Tibial nerve (tissue), 4 donors: ENCODE results near the gene PSME1. TPM values are rescaled to one million over a fixed set of nuclear protein-coding genes. Genes with fewer than 3 reads are reported as not detected.

ENCODE experiments used
- DNase-seq, 2 donors: peaks; one replicate each; pipeline ENCODE4 v3.0.0-alpha.2; 2019; ENCODE audit warnings: low spot score in 2 of 2
- H3K27ac ChIP-seq, 4 donors: fragments of 200-600 bp; sonication (generic) in 3 of 4; one replicate each; pipeline ENCODE4 v1.5.1; 2017 to 2019; ENCODE audit warnings: mild to moderate bottlenecking in 1 of 4
- H3K27me3 ChIP-seq, 2 donors: fragments of 200-600 bp; sonication (generic) in 1 of 2; one replicate each; pipeline versions ENCODE4 v1.5.1 to v1.6.0; 2017 to 2019
- H3K36me3 ChIP-seq, 3 donors: fragments of 200-600 bp; sonication (generic); one replicate each; pipeline ENCODE4 v1.5.1; 2018 to 2019
- H3K4me1 ChIP-seq, 4 donors: fragments of 200-600 bp; sonication (generic) in 3 of 4; one replicate each; pipeline ENCODE4 v1.5.1; 2017 to 2019
- H3K4me3 ChIP-seq, 4 donors: fragments of 200-600 bp; sonication (generic) in 3 of 4; one replicate each; pipeline ENCODE4 v1.5.1; 2017 to 2019; ENCODE audit warnings: mild to moderate bottlenecking in 1 of 4, moderate library complexity in 1 of 4
- H3K9me3 ChIP-seq, 4 donors: fragments of 200-600 bp; sonication (generic) in 3 of 4; one replicate each; pipeline ENCODE4 v1.5.1; 2017 to 2019
- CTCF ChIP-seq, 5 experiments: fragments of 200-600 bp in 3 of 5; fragments of 450-650 bp in 2 of 5; sonication (generic) in 3 of 5; IDR thresholded peaks; one replicate each; pipeline ENCODE4 v1.5.1; 2016 to 2019; ENCODE audit warnings: antibody characterized with exemption in 5 of 5, mild to moderate bottlenecking in 3 of 5, moderate library complexity in 2 of 5
- EP300 ChIP-seq, 2 donors: sonication (generic); formaldehyde crosslinking; IDR thresholded peaks; one replicate each; pipeline ENCODE4 v1.6.1; 2017; ENCODE audit warnings: antibody characterized with exemption in 2 of 2, mild to moderate bottlenecking in 1 of 2
- POLR2A ChIP-seq, 2 donors: fragments of 450-650 bp; IDR thresholded peaks; one replicate each; pipeline ENCODE4 v1.6.1; 2017; ENCODE audit warnings: antibody characterized with exemption in 2 of 2, mild to moderate bottlenecking in 2 of 2, moderate library complexity in 2 of 2
- WGBS, 2 donors: methylation state at CpG; one replicate each; pipeline ENCODE4 v1.1.5; 2018; 5-methylcytosine and 5-hydroxymethylcytosine counted together
- total RNA-seq, 4 donors: library from RNA; depleted of rRNA; stranded (reverse); fragments of >200 nt; gene quantifications; one replicate each; pipeline ENCODE4 v1.1.0, GENCODE V29; 2016

PSME1 gene
- total RNA-seq, 4 donors from 2014 or later: 96.9 to 130 (median 110) TPM

DNA sequence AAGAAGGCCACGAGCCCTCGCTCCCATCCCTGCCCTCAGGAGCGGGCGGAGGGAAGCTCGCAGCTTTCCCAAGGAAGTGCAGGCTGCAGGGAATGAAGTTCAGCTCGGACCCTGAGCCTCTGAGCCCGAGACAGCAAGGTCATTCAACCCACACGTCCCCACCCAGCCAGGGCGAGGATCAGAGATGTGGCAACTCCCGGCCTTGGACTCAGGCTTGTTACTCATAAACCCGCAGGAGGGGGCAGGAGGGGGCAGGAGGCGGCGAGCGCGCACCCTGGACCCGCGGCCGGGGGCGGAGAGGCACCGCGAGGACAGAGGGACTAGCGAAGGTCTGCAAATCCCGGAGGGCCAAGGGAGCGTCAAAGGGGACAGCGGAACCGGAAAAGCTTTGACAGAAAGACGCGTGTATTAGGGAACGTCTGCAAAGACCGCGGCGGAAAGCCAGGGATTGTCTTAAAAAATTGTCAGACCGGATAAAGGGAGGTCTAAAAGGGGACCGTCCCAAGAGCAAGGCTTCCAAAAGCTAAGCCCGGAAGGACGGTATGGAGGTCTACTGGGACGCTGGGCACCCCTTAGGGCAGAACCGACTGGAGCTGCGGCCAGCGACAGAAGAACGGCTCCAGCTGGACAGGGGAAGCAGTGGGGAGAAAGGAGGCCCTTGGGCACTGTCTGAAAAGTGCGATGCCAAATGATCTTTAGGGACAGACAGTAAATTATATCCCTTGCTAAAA, 22.0 kb upstream of the PSME1 start:
- Histone ChIP-seq H3K27me3 (no peaks in the 10 kb centered on the region), H3K9me3 (no peaks in the 10 kb centered on the region), H3K4me1 (peaks cover 4 to 23% (median 11%) of the 10 kb centered on the region in 4 donors), H3K27ac (peak overlapping the region; percentile 99 to 100 (median 99)), H3K36me3 (peaks cover 0 to 24% (median 18%) of the 10 kb centered on the region in 3 donors), H3K4me3 (peak overlapping the region; percentile 46 to 81 (median 76))
- WGBS, 2 donors: 0 to 1% methylated on average over 37 of the region's 42 CpGs
- peak; percentile 71 to 74 for DNase-seq
- peak in 1 of 5 experiments; percentile 10 for TF ChIP-seq CTCF (IDR thresholded peaks at IDR 0.05)
- peak; percentile 37 to 50 for TF ChIP-seq EP300 (IDR thresholded peaks at IDR 0.05)
- TF ChIP-seq POLR2A (IDR thresholded peaks at IDR 0.05): peak in 1 of 2 donors; percentile 10

DNA sequence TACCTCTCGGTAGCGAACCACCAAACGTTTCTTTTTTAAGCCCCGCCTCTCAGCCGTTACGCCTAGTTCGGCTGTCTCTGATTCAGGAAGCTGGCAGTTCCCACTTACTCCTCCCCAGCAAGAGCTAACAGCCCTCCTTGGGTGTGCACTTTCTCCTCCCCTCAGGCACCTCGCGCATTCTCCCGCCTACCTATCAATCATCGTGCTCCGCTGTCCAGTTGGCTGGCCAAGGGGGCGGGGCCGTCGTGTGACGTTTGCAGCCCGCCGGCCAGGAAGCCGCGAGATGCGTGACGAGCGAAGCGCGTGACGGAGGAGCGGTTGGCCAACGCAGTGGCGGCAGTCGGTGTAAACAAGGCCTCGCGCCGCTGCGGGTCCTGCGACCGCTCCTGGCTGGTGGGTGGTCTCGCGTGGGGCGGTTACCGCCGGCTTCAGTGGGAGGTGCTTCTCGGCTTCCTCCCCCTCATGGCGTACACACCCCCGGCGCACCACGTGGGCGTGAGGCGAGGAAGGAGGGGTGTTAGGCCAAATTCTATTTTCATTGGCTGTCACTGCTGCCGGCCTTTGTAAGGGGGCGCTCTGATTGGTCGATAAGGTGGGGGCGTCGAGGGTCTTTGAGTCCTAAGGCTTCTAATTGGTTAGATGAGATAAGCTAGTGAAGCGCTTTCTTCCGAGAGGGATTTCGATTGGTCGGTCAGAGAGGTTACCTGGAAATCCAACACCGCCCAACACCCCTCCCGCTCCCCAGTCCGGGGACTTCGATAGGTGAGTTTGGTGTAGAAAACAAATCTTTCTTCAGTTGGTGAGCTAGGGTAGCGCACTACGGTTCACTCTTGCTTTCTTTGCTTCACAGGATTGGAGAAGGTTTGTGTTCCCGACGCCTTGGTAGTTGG, 21.2 kb upstream of the PSME1 start, which contains the start of the genes DCAF11 and NRL:
DCAF11 (plus strand) TSS at position 246 of the 890 bp plus-strand sequence. CDS start 818 bp downstream, outside the sequence.
NRL (minus strand) TSS at position 418 of the 890 bp plus-strand sequence. CDS start 32,101 bp downstream, outside the sequence.
- TF ChIP-seq EP300 (IDR thresholded peaks at IDR 0.05): peak; percentile 92 to 99
- TF ChIP-seq POLR2A (IDR thresholded peaks at IDR 0.05): peak in 1 of 2 donors; percentile 53
- TF ChIP-seq CTCF (IDR thresholded peaks at IDR 0.05): peak in 2 of 5 experiments; percentile 46 to 63
- WGBS, 2 donors: 1% methylated on average over 54 to 57 of the region's 65 CpGs
- Histone ChIP-seq H3K4me3 (peak within 1 kb of the TSS; percentile 46 to 81 (median 76)), H3K27me3 (no peaks in the 10 kb centered on the region), H3K9me3 (no peaks in the 10 kb centered on the region), H3K36me3 (peaks cover 0 to 32% (median 25%) of the 10 kb centered on the region in 3 donors), H3K27ac (peak within 1 kb of the TSS; percentile 99 to 100 (median 99)), H3K4me1 (peaks cover 4 to 19% (median 11%) of the 10 kb centered on the region in 4 donors)
- peak; percentile 97 to 98 for DNase-seq

GRCh38 chr14:24115422-24116127, 20.4 kb upstream of the PSME1 start:
- Histone ChIP-seq H3K36me3 (peaks cover 0 to 40% (median 27%) of the 10 kb centered on the region in 3 donors), H3K4me1 (peaks cover 4 to 19% (median 11%) of the 10 kb centered on the region in 4 donors), H3K27me3 (no peaks in the 10 kb centered on the region), H3K9me3 (no peaks in the 10 kb centered on the region), H3K4me3 (peak overlapping the region; percentile 46 to 81 (median 76)), H3K27ac (peak overlapping the region; percentile 99 to 100 (median 99))
- no peak for DNase-seq
- WGBS, 2 donors: 2 to 3% methylated on average over 13 to 14 of the region's 14 CpGs
- peak in 1 of 2 donors; percentile 4 for TF ChIP-seq POLR2A (IDR thresholded peaks at IDR 0.05)
- TF ChIP-seq CTCF (IDR thresholded peaks at IDR 0.05): no peak
- no peak for TF ChIP-seq EP300 (IDR thresholded peaks at IDR 0.05)

GRCh38 chr14:24116128-24116814, 19.7 kb upstream of the PSME1 start:
- TF ChIP-seq POLR2A (IDR thresholded peaks at IDR 0.05): no peak
- TF ChIP-seq EP300 (IDR thresholded peaks at IDR 0.05): no peak
- no peaks in the 10 kb centered on the region for H3K27me3 ChIP-seq
- H3K9me3 ChIP-seq: no peaks in the 10 kb centered on the region
- peaks cover 3 to 47% (median 33%) of the 10 kb centered on the region in 3 donors for H3K36me3 ChIP-seq
- DNase-seq: no peak
- H3K4me1 ChIP-seq: peaks cover 4 to 19% (median 11%) of the 10 kb centered on the region in 4 donors
- peak overlapping the region in 3 of 4 donors; percentile 99 to 100 (median 99) for H3K27ac ChIP-seq
- H3K4me3 ChIP-seq: peak overlapping the region in 3 of 4 donors; percentile 46 to 81 (median 71)
- 80 to 83% methylated on average over 6 of the region's 6 CpGs for WGBS, 2 donors
